HK-2 (cell line): ENCODE data around the gene ANKRD13A.
A peak's percentile ranks its signal among the peaks of the same experiment; 100 is the strongest.
"Not testable (repeated sequence)": the region's sequence is repeated elsewhere in the genome, so short reads cannot be mapped to it uniquely, and the experiment has no call there.

Source experiments
- DNase-seq: peaks from one replicate; pipeline ENCODE4 v3.0.0-alpha.2; 2018; ENCODE audit not compliant: unreplicated experiment

Gene ANKRD13A

GRCh38 chr12:110048242-110049027, 49.2 kb downstream of the ANKRD13A start, which contains the start of gene C12orf76:
Gene C12orf76, minus strand, starts transcription at chr12:110048522. Its CDS starts 27 bp downstream, at chr12:110048495.
- DNase-seq = peak; percentile 94

GRCh38 chr12:110049034-110049433, 49.8 kb downstream of the ANKRD13A start:
- DNase-seq = not testable (repeated sequence)

GRCh38 chr12:110049666-110050065, 50.4 kb downstream of the ANKRD13A start:
- not testable (repeated sequence) for DNase-seq

GRCh38 chr12:110050927-110051326, 51.7 kb downstream of the ANKRD13A start:
- DNase-seq = no peak

GRCh38 chr12:110055375-110056352, 56.4 kb downstream of the ANKRD13A start:
- DNase-seq = peak; percentile 71

GRCh38 chr12:110056643-110057042, 57.4 kb downstream of the ANKRD13A start:
- not testable (repeated sequence) for DNase-seq

- no peak for DNase-seq
Measured at GRCh38 chr12:110058875-110059615, 59.8 kb downstream of the ANKRD13A start.

- no peak for DNase-seq
Measured at GRCh38 chr12:110059651-110060000, 60.4 kb downstream of the ANKRD13A start.

GRCh38 chr12:110062241-110062640, 63.0 kb downstream of the ANKRD13A start:
- DNase-seq = no peak

GRCh38 chr12:110065540-110065939, 66.3 kb downstream of the ANKRD13A start:
- DNase-seq = no peak

- no peak for DNase-seq
Measured at GRCh38 chr12:110067531-110067930, 68.3 kb downstream of the ANKRD13A start.

- not testable (repeated sequence) for DNase-seq
Measured at GRCh38 chr12:110068115-110068514, 68.9 kb downstream of the ANKRD13A start.

GRCh38 chr12:110068654-110069053, 69.4 kb downstream of the ANKRD13A start:
- no peak for DNase-seq

- DNase-seq = no peak
Measured at GRCh38 chr12:110071504-110071903, 72.3 kb downstream of the ANKRD13A start.

GRCh38 chr12:110071967-110072366, 72.7 kb downstream of the ANKRD13A start:
- no peak for DNase-seq

GRCh38 chr12:110072636-110073035, 73.4 kb downstream of the ANKRD13A start:
- DNase-seq = not testable (repeated sequence)

- no peak for DNase-seq
Measured at GRCh38 chr12:110073049-110073831, 74.0 kb downstream of the ANKRD13A start.

- no peak for DNase-seq
Measured at GRCh38 chr12:110074089-110074488, 74.9 kb downstream of the ANKRD13A start.

- no peak for DNase-seq
Measured at GRCh38 chr12:110075880-110076279, 76.7 kb downstream of the ANKRD13A start.

GRCh38 chr12:110077800-110078199, 78.6 kb downstream of the ANKRD13A start:
- no peak for DNase-seq
